HG02943 (cell line): ENCODE data around the gene HBZ.
"Not testable (repeated sequence)": the region's sequence is repeated elsewhere in the genome, so short reads cannot be mapped to it uniquely, and the experiment has no call there.

Experiments
- ATAC-seq: cut with Tn5 transposase; IDR thresholded peaks from one replicate; pipeline ENCODE4 v1.9.1; 2021; ENCODE audit warnings: mild to moderate bottlenecking, low read depth, moderate library complexity; ENCODE audit not compliant: unreplicated experiment

The HBZ gene

GRCh38 chr16:132120-132519 is 20.3 kb upstream of the HBZ start:
- ATAC-seq: no peak

- ATAC-seq: no peak
These were observed 18.7 kb upstream of the HBZ start for GRCh38 chr16:133716-134115.

GRCh38 chr16:138049-138417 is 14.4 kb upstream of the HBZ start:
- no peak for ATAC-seq

- no peak for ATAC-seq
These were observed 12.1 kb upstream of the HBZ start for GRCh38 chr16:140175-140857.

GRCh38 chr16:142405-142967 is 10.0 kb upstream of the HBZ start:
- ATAC-seq: no peak

GRCh38 chr16:143047-143446 is 9.4 kb upstream of the HBZ start:
- no peak for ATAC-seq

GRCh38 chr16:143456-143855 is 9.0 kb upstream of the HBZ start:
- ATAC-seq: no peak

GRCh38 chr16:144797-145252 is 7.6 kb upstream of the HBZ start:
- no peak for ATAC-seq

- no peak for ATAC-seq
These were observed 5.8 kb upstream of the HBZ start for GRCh38 chr16:146646-147045.

- ATAC-seq: no peak
These were observed 3.3 kb upstream of the HBZ start for GRCh38 chr16:149024-149660.

- not testable (repeated sequence) for ATAC-seq
These were observed 681 bp downstream of the HBZ start for GRCh38 chr16:153129-153521.

- ATAC-seq: not testable (repeated sequence)
These were observed 1.2 kb downstream of the HBZ start for GRCh38 chr16:153550-154216.

GRCh38 chr16:154217-155030 is 2.0 kb downstream of the HBZ start:
- no peak for ATAC-seq

GRCh38 chr16:155031-155398 is 2.6 kb downstream of the HBZ start:
- ATAC-seq: no peak

GRCh38 chr16:159136-159849 is 6.8 kb downstream of the HBZ start:
- no peak for ATAC-seq

GRCh38 chr16:160242-160641 is 7.8 kb downstream of the HBZ start:
- not testable (repeated sequence) for ATAC-seq

GRCh38 chr16:160691-161190 is 8.3 kb downstream of the HBZ start:
- no peak for ATAC-seq

- ATAC-seq: no peak
These were observed 10.0 kb downstream of the HBZ start for GRCh38 chr16:162271-162991.

- ATAC-seq: not testable (repeated sequence)
These were observed 10.7 kb downstream of the HBZ start for GRCh38 chr16:163139-163538.
